Epithelial cell of esophagus (primary cell): ENCODE results near the gene MANSC1.
"Not testable (repeated sequence)": the region's sequence is repeated elsewhere in the genome, so short reads cannot be mapped to it uniquely, and the experiment has no call there.

ENCODE experiments used
- DNase-seq: peaks from one replicate; pipeline ENCODE4 v3.0.0; 2010; ENCODE audit warnings: low read depth
- H3K4me3 ChIP-seq: 2 replicates; pipeline ENCODE4 v1.5.1; 2011; ENCODE audit warnings: mild to moderate bottlenecking, low read length, control low read depth
- TF ChIP-seq, protein P1 (sequence below): IDR thresholded peaks from 2 replicates; pipeline ENCODE4 v1.5.1; 2011; ENCODE audit warnings: low read depth, mild to moderate bottlenecking, low read length, control low read depth, inconsistent platforms; ENCODE audit not compliant: insufficient read depth; ENCODE audit errors: missing control alignments

The MANSC1 gene

DNA sequence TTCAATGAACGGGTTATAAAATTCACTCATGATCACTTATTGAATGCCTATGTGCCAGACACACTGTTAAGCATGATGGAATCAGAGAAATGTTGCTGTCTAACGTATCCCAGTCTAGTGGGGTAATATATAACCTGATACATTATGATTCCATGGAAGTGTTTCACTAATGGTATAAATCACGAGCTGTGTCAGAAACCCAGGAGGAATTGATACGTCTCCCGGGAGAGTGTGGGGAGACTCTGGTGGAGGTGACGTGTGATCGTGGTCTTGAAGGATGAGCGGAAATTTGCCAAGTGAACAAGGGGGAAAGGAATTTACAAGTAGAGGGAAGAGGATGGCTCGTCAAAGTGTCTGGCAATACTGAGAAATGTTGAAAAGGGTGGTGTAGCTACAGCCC is 26.5 kb downstream of the MANSC1 start:
- TF ChIP-seq, protein P1, sequence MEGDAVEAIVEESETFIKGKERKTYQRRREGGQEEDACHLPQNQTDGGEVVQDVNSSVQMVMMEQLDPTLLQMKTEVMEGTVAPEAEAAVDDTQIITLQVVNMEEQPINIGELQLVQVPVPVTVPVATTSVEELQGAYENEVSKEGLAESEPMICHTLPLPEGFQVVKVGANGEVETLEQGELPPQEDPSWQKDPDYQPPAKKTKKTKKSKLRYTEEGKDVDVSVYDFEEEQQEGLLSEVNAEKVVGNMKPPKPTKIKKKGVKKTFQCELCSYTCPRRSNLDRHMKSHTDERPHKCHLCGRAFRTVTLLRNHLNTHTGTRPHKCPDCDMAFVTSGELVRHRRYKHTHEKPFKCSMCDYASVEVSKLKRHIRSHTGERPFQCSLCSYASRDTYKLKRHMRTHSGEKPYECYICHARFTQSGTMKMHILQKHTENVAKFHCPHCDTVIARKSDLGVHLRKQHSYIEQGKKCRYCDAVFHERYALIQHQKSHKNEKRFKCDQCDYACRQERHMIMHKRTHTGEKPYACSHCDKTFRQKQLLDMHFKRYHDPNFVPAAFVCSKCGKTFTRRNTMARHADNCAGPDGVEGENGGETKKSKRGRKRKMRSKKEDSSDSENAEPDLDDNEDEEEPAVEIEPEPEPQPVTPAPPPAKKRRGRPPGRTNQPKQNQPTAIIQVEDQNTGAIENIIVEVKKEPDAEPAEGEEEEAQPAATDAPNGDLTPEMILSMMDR = no peak

DNA sequence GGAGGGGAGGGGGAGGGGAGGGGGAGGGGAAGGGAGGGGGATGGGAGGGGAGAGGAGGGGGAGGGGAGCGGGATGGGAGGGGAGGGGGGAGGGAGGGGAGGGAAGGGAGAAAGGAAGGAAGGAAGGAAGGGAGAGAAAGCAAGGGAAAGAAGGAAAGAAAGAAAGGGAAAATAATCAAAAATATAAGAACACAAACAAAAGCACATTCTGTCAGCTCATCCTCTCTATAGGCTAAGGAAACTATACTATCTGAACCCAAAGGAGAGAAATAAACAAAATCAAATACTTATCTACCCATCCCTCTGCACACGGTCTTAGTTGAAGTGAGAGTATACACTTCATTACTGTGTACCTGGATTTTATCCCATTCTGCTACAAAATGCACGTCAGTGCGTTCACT is 26.9 kb downstream of the MANSC1 start:
- H3K4me3 ChIP-seq = no peak overlapping the region
- no peak for DNase-seq
- TF ChIP-seq, protein P1 = no peak

More for the DNA sequence above, 26.5 kb downstream of the MANSC1 start:
- no peak overlapping the region for H3K4me3 ChIP-seq
- no peak for DNase-seq

DNA sequence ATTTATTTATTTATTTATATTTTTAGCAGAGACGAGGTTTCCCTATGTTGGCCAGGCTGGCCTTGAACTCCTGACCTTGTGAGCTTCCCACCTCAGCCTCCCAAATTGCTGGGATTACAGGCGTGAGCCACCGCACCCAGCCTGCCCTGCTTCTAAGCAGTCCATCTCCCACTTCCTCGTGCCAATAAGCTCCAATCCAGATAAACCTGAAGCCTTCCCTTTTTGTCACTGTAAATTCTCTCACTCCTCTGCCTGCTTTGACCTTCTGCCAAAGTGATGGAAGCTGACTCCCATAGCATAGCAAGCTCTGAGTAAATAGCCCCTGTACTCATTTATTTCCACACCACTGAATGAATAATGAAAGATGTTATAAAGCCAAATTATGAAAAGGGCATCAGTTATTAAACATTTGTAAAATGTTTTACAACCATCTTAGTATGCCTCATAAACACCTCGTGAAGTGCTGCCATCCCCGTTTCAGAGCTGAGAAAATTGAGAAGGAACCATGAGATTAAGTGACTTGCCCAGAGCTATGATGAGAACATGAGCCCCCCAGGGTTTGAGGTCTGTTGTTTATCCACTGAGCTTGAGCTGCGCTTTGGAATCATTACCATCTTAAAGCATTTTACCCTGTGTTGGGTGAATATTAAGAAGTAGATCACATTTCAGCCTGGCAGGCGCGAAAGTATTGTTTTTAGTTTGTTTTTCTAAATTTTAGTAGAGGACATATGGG is 30.4 kb downstream of the MANSC1 start:
- TF ChIP-seq, protein P1 = no peak
- no peak overlapping the region for H3K4me3 ChIP-seq
- no peak for DNase-seq

DNA sequence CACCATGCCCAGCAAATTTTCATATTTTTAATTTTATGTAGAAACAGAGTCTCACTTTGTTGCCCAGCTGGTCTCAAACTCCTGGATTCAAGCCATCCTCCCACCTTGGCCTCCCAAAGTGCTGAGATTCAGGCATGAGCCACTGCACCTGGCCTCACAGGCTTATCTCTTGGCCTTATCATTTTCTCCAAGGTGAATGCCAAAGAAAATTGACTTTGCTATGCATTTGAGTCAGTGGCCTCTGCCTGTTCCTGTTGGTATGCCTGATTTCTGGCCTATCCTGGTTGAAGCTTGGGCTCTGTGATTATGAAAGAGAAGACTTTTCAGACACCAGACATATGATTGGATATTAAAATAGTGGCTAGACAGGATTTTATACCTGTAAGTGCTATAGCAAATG is 34.2 kb downstream of the MANSC1 start:
- TF ChIP-seq, protein P1 = no peak
- DNase-seq = no peak
- H3K4me3 ChIP-seq = no peak overlapping the region

DNA sequence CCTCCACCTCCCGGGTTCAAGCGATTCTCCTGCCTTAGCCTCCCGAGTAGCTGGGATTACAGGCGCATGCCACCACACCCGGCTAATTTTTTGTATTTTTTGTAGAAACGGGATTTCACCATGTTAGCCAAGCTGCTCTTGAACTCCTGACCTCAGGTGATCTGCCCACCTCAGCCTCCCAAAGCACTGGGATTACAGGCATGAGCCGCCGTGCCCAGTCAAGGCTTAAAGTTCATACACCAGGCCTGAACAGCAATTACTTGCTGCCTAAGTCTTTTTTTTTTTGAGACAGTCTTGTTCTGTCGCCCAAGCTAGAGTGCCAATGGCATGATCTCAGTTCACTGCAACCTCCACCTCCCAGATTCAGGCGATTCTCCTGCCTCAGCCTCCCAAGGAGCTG is 39.3 kb downstream of the MANSC1 start:
- DNase-seq = not testable (repeated sequence)

DNA sequence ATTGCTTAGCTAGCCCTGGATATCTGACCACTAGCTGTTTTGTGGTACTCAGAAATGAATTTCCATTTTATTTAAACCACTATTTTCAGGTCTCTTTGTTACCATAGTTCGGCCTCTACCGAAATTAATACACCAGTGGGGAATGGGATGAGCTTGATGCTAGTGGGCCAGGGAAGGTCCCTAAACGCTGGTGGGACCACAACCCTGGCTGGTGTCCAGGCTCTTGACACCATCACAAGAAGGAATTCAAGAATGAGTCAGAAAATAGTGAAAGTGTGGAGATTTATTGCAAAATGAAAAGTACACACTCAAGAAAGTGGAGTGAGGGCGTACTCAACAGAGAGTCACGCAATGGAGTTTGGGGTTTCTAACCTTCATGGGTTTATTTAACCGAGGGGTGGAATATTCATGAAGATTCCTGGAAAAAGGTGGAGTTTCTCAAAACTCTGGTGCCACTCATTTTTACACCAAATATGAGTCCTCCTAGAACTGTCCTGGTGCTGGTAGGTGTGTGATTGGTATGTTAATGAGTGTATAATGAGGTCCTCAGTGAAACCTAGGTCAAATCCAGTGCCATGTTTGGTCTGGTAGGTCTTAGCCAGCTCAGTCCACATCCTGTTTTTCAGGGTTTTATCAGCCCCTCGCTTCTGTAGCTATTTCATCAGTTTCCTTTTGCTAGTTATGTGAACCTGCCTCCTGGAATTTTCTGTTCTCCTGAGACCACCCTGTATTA is 44.3 kb downstream of the MANSC1 start:
- no peak for DNase-seq
- H3K4me3 ChIP-seq = no peak overlapping the region
- TF ChIP-seq, protein P1 = no peak

More for the DNA sequence above, 39.3 kb downstream of the MANSC1 start:
- not testable (repeated sequence) for H3K4me3 ChIP-seq

DNA sequence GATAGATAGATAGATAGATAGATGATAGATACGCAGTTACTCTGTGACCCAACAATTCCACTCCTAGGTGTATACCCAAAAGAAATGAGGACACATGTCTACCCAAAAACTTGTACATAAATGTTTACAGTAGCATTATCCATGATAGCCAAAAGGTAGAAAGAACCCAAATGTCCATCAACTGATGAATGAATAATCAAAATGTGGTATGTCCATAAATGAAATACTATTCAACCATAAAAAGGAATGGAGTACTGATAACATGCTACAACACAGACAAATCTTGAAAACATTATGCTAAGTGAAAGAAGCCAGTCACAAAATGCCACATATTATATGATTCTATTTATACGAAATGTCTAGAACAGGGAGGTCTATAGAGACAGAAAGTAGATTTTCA is 47.1 kb downstream of the MANSC1 start:
- no peak overlapping the region for H3K4me3 ChIP-seq
- TF ChIP-seq, protein P1 = no peak
- DNase-seq = no peak
